GM12878 (cell line): ENCODE results near the gene ACOT13. TPM values are rescaled to one million over a fixed set of nuclear protein-coding genes. Genes with fewer than 3 reads are reported as not detected.
A peak's percentile ranks its signal among the peaks of the same experiment; 100 is the strongest.

ENCODE experiments used
- BCL11A ChIP-seq: IDR thresholded peaks from 2 replicates; pipeline ENCODE4 v1.6.1; 2011; ENCODE audit warnings: low read depth, low read length
- CBX5 ChIP-seq: sonication (generic); IDR thresholded peaks from 2 replicates; pipeline ENCODE4 v1.6.1; 2016; ENCODE audit warnings: low read depth, moderate library complexity, mild to moderate bottlenecking, inconsistent platforms
- CREM ChIP-seq: IDR thresholded peaks from 2 replicates; pipeline ENCODE4 v1.6.1; 2014; ENCODE audit warnings: antibody characterized with exemption, low read depth
- FOXM1 ChIP-seq: IDR thresholded peaks from 2 replicates; pipeline ENCODE4 v1.6.1; 2012; ENCODE audit warnings: low read depth, mild to moderate bottlenecking, inconsistent platforms, low read length, moderate library complexity
- KAT2A ChIP-seq: conservative IDR thresholded peaks from 2 replicates; pipeline ENCODE4 v1.6.1; 2011; ENCODE audit warnings: low read depth, low read length; ENCODE audit not compliant: control insufficient read depth
- MEF2B ChIP-seq: fragments of 450-650 bp; IDR thresholded peaks from 2 replicates; pipeline ENCODE4 v1.6.1; 2018; ENCODE audit warnings: mild to moderate bottlenecking, moderate library complexity; ENCODE audit not compliant: partially characterized antibody, poor library complexity, severe bottlenecking
- MTA2 ChIP-seq: fragments of 450-650 bp; IDR thresholded peaks from 2 replicates; pipeline ENCODE4 v1.6.1; 2016; ENCODE audit warnings: low read depth, mild to moderate bottlenecking, moderate library complexity
- NR2C1 ChIP-seq: fragments of 450-650 bp; IDR thresholded peaks from 2 replicates; pipeline ENCODE4 v1.6.1; 2017; ENCODE audit warnings: antibody characterized with exemption, mild to moderate bottlenecking, moderate library complexity
- SIX5 ChIP-seq: IDR thresholded peaks from 2 replicates; pipeline ENCODE4 v1.6.1; 2011; ENCODE audit warnings: mild to moderate bottlenecking, low read depth, low read length, moderate library complexity; ENCODE audit not compliant: severe bottlenecking
- SP1 ChIP-seq: IDR thresholded peaks from one replicate; pipeline ENCODE4 v1.6.1; 2011; ENCODE audit warnings: low read depth, low read length
- SPI1 ChIP-seq: IDR thresholded peaks from 2 replicates; pipeline ENCODE4 v1.6.1; 2011; ENCODE audit warnings: low read depth, mild to moderate bottlenecking, low read length, moderate library complexity, borderline replicate concordance; ENCODE audit not compliant: insufficient read depth
- SRF ChIP-seq, 2 experiments: IDR thresholded peaks; 2 replicates each; pipeline ENCODE4 v1.6.1; 2011; ENCODE audit warnings: low read depth in 2 of 2, low read length in 2 of 2, mild to moderate bottlenecking in 1 of 2, moderate library complexity in 1 of 2
- TBL1XR1 ChIP-seq: IDR thresholded peaks from 2 replicates; pipeline ENCODE4 v1.6.1; 2012; ENCODE audit warnings: low read depth, low read length, improper control_type of control experiment
- ZNF274 ChIP-seq: IDR thresholded peaks from one replicate; pipeline ENCODE4 v1.8.0; 2011; ENCODE audit not compliant: insufficient read length, insufficient read depth
- ZNF622 ChIP-seq: fragments of 450-650 bp; IDR thresholded peaks from 2 replicates; pipeline ENCODE4 v1.6.1; 2017; ENCODE audit warnings: mild to moderate bottlenecking, inconsistent platforms
- polyA plus RNA-seq, 11 experiments: library from polyadenylated mRNA; depleted of rRNA in 4 of 11; unstranded in 6 of 11; stranded (reverse) in 5 of 11; fragments of >200 nt; fragmentation: Nextera tagmentation in 4 of 11; fragmentation: Illumina TruSeq in 1 of 11; extraction: Ambion mirVana in 4 of 11; extraction: Trizol in 1 of 11; gene quantifications; 1 replicate in 1 of 11; 2 replicates in 10 of 11; pipeline versions ENCODE4 v1.2.1 to v1.2.3, GENCODE V29; 2011 to 2016; ENCODE audit warnings: inconsistent platforms in 2 of 11, missing spikeins in 2 of 11, low read depth in 1 of 11
- total RNA-seq, 4 experiments: library from RNA; depleted of rRNA in 3 of 4; stranded (reverse); fragments of >200 nt in 3 of 4; fragmentation: Illumina TruSeq in 1 of 4; extraction: Trizol in 1 of 4; gene quantifications; 2 replicates each; pipeline versions ENCODE4 v1.2.1 to v1.2.3, GENCODE V29; 2013 to 2021
- TF ChIP-seq, protein P1 (sequence below): fragments of 450-650 bp; formaldehyde crosslinking; IDR thresholded peaks from 2 replicates; pipeline ENCODE4 v1.4.0; 2020; ENCODE audit warnings: mild to moderate bottlenecking, moderate library complexity
- TF ChIP-seq, protein P2 (sequence below): fragments of 450-650 bp; conservative IDR thresholded peaks from 2 replicates; pipeline ENCODE4 v1.6.1; 2017; ENCODE audit warnings: mild to moderate bottlenecking, moderate library complexity
- TF ChIP-seq, protein P3 (sequence below): fragments of 450-650 bp; IDR thresholded peaks from 2 replicates; pipeline ENCODE4 v1.6.1; 2017; ENCODE audit warnings: antibody characterized with exemption, mild to moderate bottlenecking, moderate library complexity

The ACOT13 gene
- total and polyA plus RNA-seq, 10 of the 15 experiments (the other 5 are each of a cell fraction or from before 2014, with no cell fraction given): 6.0 to 60.6 (median 36.6) TPM

DNA sequence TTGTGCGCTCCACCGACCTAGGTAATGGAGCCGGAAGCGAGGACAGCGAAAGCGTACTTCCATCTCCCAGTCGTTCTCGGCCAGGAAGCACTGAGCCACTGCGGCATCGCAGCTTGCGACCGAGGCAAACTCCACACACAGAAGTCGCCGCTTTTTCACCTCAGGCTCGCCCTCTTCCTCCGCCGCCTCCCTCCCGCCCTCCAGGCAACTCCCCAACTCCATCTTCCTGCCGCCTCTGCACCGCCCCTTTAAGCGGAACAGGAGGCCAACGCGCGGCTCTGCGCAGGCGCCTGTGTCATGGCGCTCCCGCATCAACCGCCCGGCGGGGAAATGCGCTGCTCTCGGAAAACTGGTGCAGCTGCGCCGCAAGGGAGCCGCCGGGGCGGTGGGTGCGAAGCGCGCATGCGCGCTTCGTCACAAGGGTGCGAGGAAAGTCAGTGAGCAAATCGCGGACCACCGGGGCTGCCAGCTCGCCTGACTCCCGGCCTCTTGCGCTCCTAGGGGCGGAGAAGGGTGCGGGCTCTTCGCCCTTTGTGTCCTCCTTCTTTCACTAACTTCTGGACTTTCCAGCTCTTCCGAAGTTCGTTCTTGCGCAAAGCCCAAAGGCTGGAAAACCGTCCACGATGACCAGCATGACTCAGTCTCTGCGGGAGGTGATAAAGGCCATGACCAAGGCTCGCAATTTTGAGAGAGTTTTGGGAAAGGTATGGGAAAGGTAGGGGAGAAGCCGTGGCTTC, at the start of gene ACOT13, which contains the start of gene TDP2 (continued):
- TF ChIP-seq, protein P1, sequence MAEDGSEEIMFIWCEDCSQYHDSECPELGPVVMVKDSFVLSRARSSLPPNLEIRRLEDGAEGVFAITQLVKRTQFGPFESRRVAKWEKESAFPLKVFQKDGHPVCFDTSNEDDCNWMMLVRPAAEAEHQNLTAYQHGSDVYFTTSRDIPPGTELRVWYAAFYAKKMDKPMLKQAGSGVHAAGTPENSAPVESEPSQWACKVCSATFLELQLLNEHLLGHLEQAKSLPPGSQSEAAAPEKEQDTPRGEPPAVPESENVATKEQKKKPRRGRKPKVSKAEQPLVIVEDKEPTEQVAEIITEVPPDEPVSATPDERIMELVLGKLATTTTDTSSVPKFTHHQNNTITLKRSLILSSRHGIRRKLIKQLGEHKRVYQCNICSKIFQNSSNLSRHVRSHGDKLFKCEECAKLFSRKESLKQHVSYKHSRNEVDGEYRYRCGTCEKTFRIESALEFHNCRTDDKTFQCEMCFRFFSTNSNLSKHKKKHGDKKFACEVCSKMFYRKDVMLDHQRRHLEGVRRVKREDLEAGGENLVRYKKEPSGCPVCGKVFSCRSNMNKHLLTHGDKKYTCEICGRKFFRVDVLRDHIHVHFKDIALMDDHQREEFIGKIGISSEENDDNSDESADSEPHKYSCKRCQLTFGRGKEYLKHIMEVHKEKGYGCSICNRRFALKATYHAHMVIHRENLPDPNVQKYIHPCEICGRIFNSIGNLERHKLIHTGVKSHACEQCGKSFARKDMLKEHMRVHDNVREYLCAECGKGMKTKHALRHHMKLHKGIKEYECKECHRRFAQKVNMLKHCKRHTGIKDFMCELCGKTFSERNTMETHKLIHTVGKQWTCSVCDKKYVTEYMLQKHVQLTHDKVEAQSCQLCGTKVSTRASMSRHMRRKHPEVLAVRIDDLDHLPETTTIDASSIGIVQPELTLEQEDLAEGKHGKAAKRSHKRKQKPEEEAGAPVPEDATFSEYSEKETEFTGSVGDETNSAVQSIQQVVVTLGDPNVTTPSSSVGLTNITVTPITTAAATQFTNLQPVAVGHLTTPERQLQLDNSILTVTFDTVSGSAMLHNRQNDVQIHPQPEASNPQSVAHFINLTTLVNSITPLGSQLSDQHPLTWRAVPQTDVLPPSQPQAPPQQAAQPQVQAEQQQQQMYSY (CRISPR knock-in tag): no peak
- TF ChIP-seq SIX5: peak; percentile 46
- peak; percentile 82 for TF ChIP-seq CBX5
- no peak for TF ChIP-seq ZNF622
- no peak for TF ChIP-seq KAT2A
- TF ChIP-seq, protein P2, sequence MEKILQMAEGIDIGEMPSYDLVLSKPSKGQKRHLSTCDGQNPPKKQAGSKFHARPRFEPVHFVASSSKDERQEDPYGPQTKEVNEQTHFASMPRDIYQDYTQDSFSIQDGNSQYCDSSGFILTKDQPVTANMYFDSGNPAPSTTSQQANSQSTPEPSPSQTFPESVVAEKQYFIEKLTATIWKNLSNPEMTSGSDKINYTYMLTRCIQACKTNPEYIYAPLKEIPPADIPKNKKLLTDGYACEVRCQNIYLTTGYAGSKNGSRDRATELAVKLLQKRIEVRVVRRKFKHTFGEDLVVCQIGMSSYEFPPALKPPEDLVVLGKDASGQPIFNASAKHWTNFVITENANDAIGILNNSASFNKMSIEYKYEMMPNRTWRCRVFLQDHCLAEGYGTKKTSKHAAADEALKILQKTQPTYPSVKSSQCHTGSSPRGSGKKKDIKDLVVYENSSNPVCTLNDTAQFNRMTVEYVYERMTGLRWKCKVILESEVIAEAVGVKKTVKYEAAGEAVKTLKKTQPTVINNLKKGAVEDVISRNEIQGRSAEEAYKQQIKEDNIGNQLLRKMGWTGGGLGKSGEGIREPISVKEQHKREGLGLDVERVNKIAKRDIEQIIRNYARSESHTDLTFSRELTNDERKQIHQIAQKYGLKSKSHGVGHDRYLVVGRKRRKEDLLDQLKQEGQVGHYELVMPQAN: 0 out of 2 replicates have a peak, but pooled peaks have one; percentile 42
- 0 out of 2 replicates have a peak, but pooled peaks have one; percentile 52 for TF ChIP-seq CREM
- TF ChIP-seq MTA2: no peak
- peak; percentile 71 for TF ChIP-seq SP1
- 0 out of 4 replicates have a peak, but pooled peaks of 1 of the 2 experiments have one; percentile 66 for TF ChIP-seq SRF (IDR thresholded peaks at IDR 0.05; ENCODE audit: low read depth in 2 of 2, low read length in 2 of 2)
- no peak for TF ChIP-seq ZNF274
- TF ChIP-seq FOXM1: no peak
- no peak for TF ChIP-seq BCL11A
- TF ChIP-seq NR2C1: peak; percentile 37; the same call in 1 of the 2 replicates
- TF ChIP-seq SPI1: peak; percentile 35; the same call in 1 of the 2 replicates
- TF ChIP-seq, protein P3, sequence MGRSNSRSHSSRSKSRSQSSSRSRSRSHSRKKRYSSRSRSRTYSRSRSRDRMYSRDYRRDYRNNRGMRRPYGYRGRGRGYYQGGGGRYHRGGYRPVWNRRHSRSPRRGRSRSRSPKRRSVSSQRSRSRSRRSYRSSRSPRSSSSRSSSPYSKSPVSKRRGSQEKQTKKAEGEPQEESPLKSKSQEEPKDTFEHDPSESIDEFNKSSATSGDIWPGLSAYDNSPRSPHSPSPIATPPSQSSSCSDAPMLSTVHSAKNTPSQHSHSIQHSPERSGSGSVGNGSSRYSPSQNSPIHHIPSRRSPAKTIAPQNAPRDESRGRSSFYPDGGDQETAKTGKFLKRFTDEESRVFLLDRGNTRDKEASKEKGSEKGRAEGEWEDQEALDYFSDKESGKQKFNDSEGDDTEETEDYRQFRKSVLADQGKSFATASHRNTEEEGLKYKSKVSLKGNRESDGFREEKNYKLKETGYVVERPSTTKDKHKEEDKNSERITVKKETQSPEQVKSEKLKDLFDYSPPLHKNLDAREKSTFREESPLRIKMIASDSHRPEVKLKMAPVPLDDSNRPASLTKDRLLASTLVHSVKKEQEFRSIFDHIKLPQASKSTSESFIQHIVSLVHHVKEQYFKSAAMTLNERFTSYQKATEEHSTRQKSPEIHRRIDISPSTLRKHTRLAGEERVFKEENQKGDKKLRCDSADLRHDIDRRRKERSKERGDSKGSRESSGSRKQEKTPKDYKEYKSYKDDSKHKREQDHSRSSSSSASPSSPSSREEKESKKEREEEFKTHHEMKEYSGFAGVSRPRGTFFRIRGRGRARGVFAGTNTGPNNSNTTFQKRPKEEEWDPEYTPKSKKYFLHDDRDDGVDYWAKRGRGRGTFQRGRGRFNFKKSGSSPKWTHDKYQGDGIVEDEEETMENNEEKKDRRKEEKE: no peak
- TF ChIP-seq TBL1XR1: no peak
- TF ChIP-seq MEF2B: no peak
